Naive B cell (primary cell): Measurements from ENCODE around the gene SNX9. TPM values are rescaled to one million over a fixed set of nuclear protein-coding genes. Genes with fewer than 3 reads are reported as not detected.
A peak's percentile ranks its signal among the peaks of the same experiment; 100 is the strongest.
"Not testable (repeated sequence)": the region's sequence is repeated elsewhere in the genome, so short reads cannot be mapped to it uniquely, and the experiment has no call there.

Experiments used
- ATAC-seq, 2 donors: fragments of 150-1000 bp; cut with Tn5 transposase; 2 replicates each; pipeline ENCODE4 v1.10.0; 2021; ENCODE audit warnings: low read depth in 2 of 2, mild to moderate bottlenecking in 2 of 2, moderate library complexity in 2 of 2
- DNase-seq: peaks from one replicate; pipeline ENCODE4 v3.0.0; 2022
- H3K27ac Mint-ChIP-seq, 6 donors: one replicate each; pipeline ENCODE4 v1.8.0; 2020 to 2022; ENCODE audit warnings: mild to moderate bottlenecking in 6 of 6, mixed read lengths in 6 of 6, moderate library complexity in 5 of 6, inconsistent platforms in 2 of 6
- H3K27me3 Mint-ChIP-seq, 3 donors: one replicate each; pipeline ENCODE4 v1.8.0; 2021 to 2022; ENCODE audit warnings: mixed read lengths in 3 of 3, mild to moderate bottlenecking in 1 of 3
- H3K36me3 Mint-ChIP-seq, 2 donors: one replicate each; pipeline ENCODE4 v1.8.0; 2020 to 2022; ENCODE audit warnings: mixed read lengths in 2 of 2, inconsistent platforms in 1 of 2, mild to moderate bottlenecking in 1 of 2
- H3K4me1 Mint-ChIP-seq, 3 donors: one replicate each; pipeline ENCODE4 v1.8.0; 2020 to 2022; ENCODE audit warnings: mixed read lengths in 3 of 3, inconsistent platforms in 1 of 3, mild to moderate bottlenecking in 1 of 3, moderate library complexity in 1 of 3
- H3K4me3 Mint-ChIP-seq, 8 donors: one replicate each; pipeline ENCODE4 v1.8.0; 2020 to 2022; ENCODE audit warnings: mild to moderate bottlenecking in 8 of 8, mixed read lengths in 8 of 8, moderate library complexity in 8 of 8, inconsistent platforms in 2 of 8
- H3K9me3 Mint-ChIP-seq, 7 donors: one replicate each; pipeline ENCODE4 v1.8.0; 2020 to 2022; ENCODE audit warnings: mixed read lengths in 7 of 7, mild to moderate bottlenecking in 5 of 7, inconsistent platforms in 2 of 7, moderate library complexity in 1 of 7
- polyA plus RNA-seq, 6 donors: library from polyadenylated mRNA; unstranded; fragments of 300-500 nt; fragmentation: Illumina TruSeq; gene quantifications; one replicate each; pipeline ENCODE4 v1.2.3, GENCODE V29; 2021; ENCODE audit warnings: low read depth in 6 of 6

Gene SNX9
- polyA plus RNA-seq, 6 donors from 2014 or later: 19.7 to 28.3 (median 25.7) TPM

GRCh38 chr6:157911786-157912185, 88.7 kb downstream of the SNX9 start:
- Mint-ChIP-seq H3K27me3 (no peaks in the 10 kb centered on the region), H3K9me3 (peaks cover 0 to 4% (median 0%) of the 10 kb centered on the region in 7 donors), H3K27ac (peak overlapping the region in 5 of 6 donors; percentile 7 to 80 (median 46)), H3K4me3 (no peak overlapping the region), H3K4me1 (peaks cover 23 to 35% (median 24%) of the 10 kb centered on the region in 3 donors), H3K36me3 (peaks cover 31 to 50% of the 10 kb centered on the region in 2 donors)
- ATAC-seq (no peak), DNase-seq (no peak)

GRCh38 chr6:157912326-157912725, 89.3 kb downstream of the SNX9 start:
- H3K4me1 Mint-ChIP-seq: peaks cover 23 to 32% (median 24%) of the 10 kb centered on the region in 3 donors
- H3K27ac Mint-ChIP-seq: peak overlapping the region in 4 of 6 donors; percentile 7 to 80 (median 54)
- DNase-seq: no peak
- no peaks in the 10 kb centered on the region for H3K27me3 Mint-ChIP-seq
- peaks cover 35 to 54% of the 10 kb centered on the region in 2 donors for H3K36me3 Mint-ChIP-seq
- peaks cover 0 to 4% (median 0%) of the 10 kb centered on the region in 7 donors for H3K9me3 Mint-ChIP-seq
- ATAC-seq: no peak
- no peak overlapping the region for H3K4me3 Mint-ChIP-seq

GRCh38 chr6:157921685-157922367, 98.8 kb downstream of the SNX9 start:
- Mint-ChIP-seq H3K27me3 (no peaks in the 10 kb centered on the region), H3K4me3 (peak overlapping the region in 1 of 8 donors; percentile 9), H3K36me3 (peaks cover 61 to 62% of the 10 kb centered on the region in 2 donors), H3K27ac (peak overlapping the region in 1 of 6 donors; percentile 30), H3K4me1 (peaks cover 0 to 3% (median 3%) of the 10 kb centered on the region in 3 donors), H3K9me3 (peaks cover 5 to 26% (median 15%) of the 10 kb centered on the region in 7 donors)
- DNase-seq (no peak), ATAC-seq (no peak)

GRCh38 chr6:157925771-157926170, 102.7 kb downstream of the SNX9 start:
- H3K36me3 Mint-ChIP-seq: peaks cover 35 to 39% of the 10 kb centered on the region in 2 donors
- H3K4me1 Mint-ChIP-seq: no peaks in the 10 kb centered on the region
- H3K27me3 Mint-ChIP-seq: no peaks in the 10 kb centered on the region
- no peaks in the 10 kb centered on the region for H3K9me3 Mint-ChIP-seq
- H3K4me3 Mint-ChIP-seq: no peak overlapping the region
- ATAC-seq (no peak), DNase-seq (no peak)
- H3K27ac Mint-ChIP-seq: peak overlapping the region in 1 of 6 donors; percentile 77

- H3K27me3 Mint-ChIP-seq: no peaks in the 10 kb centered on the region
- no peak for DNase-seq
- H3K9me3 Mint-ChIP-seq: no peaks in the 10 kb centered on the region
- no peaks in the 10 kb centered on the region for H3K4me1 Mint-ChIP-seq
- no peak overlapping the region for H3K4me3 Mint-ChIP-seq
- ATAC-seq: no peak
- peaks cover 29 to 39% of the 10 kb centered on the region in 2 donors for H3K36me3 Mint-ChIP-seq
- H3K27ac Mint-ChIP-seq: peak overlapping the region in 1 of 6 donors; percentile 36
Measured at GRCh38 chr6:157927011-157927410, 104.0 kb downstream of the SNX9 start.

GRCh38 chr6:157928428-157928827, 105.4 kb downstream of the SNX9 start:
- no peak for DNase-seq
- no peak overlapping the region for H3K27ac Mint-ChIP-seq

GRCh38 chr6:157929076-157929475, 106.0 kb downstream of the SNX9 start:
- Mint-ChIP-seq H3K9me3 (no peaks in the 10 kb centered on the region), H3K27me3 (no peaks in the 10 kb centered on the region), H3K4me1 (no peaks in the 10 kb centered on the region), H3K27ac (peak overlapping the region in 1 of 6 donors; percentile 72), H3K36me3 (peaks cover 18 to 27% of the 10 kb centered on the region in 2 donors), H3K4me3 (no peak overlapping the region)
- no peak for ATAC-seq
- DNase-seq: no peak

More at GRCh38 chr6:157928428-157928827, 105.4 kb downstream of the SNX9 start:
- no peaks in the 10 kb centered on the region for H3K9me3 Mint-ChIP-seq
- H3K4me3 Mint-ChIP-seq: no peak overlapping the region
- ATAC-seq: no peak
- no peaks in the 10 kb centered on the region for H3K27me3 Mint-ChIP-seq
- no peaks in the 10 kb centered on the region for H3K4me1 Mint-ChIP-seq
- peaks cover 22 to 32% of the 10 kb centered on the region in 2 donors for H3K36me3 Mint-ChIP-seq

GRCh38 chr6:157929765-157930319, 106.8 kb downstream of the SNX9 start:
- ATAC-seq: no peak
- no peak for DNase-seq
- Mint-ChIP-seq H3K9me3 (no peaks in the 10 kb centered on the region), H3K27me3 (no peaks in the 10 kb centered on the region), H3K27ac (no peak overlapping the region), H3K4me3 (no peak overlapping the region), H3K4me1 (no peaks in the 10 kb centered on the region), H3K36me3 (peaks cover 14 to 22% of the 10 kb centered on the region in 2 donors)

- DNase-seq: no peak
- peak overlapping the region in 2 of 6 donors; percentile 69 to 76 for H3K27ac Mint-ChIP-seq
- H3K27me3 Mint-ChIP-seq: no peaks in the 10 kb centered on the region
- H3K9me3 Mint-ChIP-seq: no peaks in the 10 kb centered on the region
- H3K4me3 Mint-ChIP-seq: no peak overlapping the region
- ATAC-seq: no peak
- H3K36me3 Mint-ChIP-seq: peaks cover 16 to 30% of the 10 kb centered on the region in 2 donors
- no peaks in the 10 kb centered on the region for H3K4me1 Mint-ChIP-seq
Measured at GRCh38 chr6:157935786-157936185, 112.7 kb downstream of the SNX9 start.

- Mint-ChIP-seq H3K4me3 (no peak overlapping the region), H3K27ac (no peak overlapping the region), H3K4me1 (no peaks in the 10 kb centered on the region), H3K9me3 (no peaks in the 10 kb centered on the region), H3K36me3 (peaks cover 21 to 38% of the 10 kb centered on the region in 2 donors), H3K27me3 (no peaks in the 10 kb centered on the region)
- DNase-seq (no peak), ATAC-seq (no peak)
Measured at GRCh38 chr6:157937318-157937717, 114.3 kb downstream of the SNX9 start.

- Mint-ChIP-seq H3K36me3 (peaks cover 24 to 39% of the 10 kb centered on the region in 2 donors), H3K27ac (no peak overlapping the region), H3K4me3 (no peak overlapping the region), H3K9me3 (no peaks in the 10 kb centered on the region), H3K27me3 (no peaks in the 10 kb centered on the region), H3K4me1 (no peaks in the 10 kb centered on the region)
- no peak for ATAC-seq
- no peak for DNase-seq
Measured at GRCh38 chr6:157937916-157938315, 114.9 kb downstream of the SNX9 start.

- not testable (repeated sequence) for H3K9me3 Mint-ChIP-seq, H3K4me3 Mint-ChIP-seq, ATAC-seq, H3K27me3 Mint-ChIP-seq, H3K4me1 Mint-ChIP-seq, DNase-seq
- H3K27ac Mint-ChIP-seq: peak overlapping the region in 1 of 6 donors; percentile 39
- H3K36me3 Mint-ChIP-seq: peaks cover 40 to 50% of the 10 kb centered on the region in 2 donors
Measured at GRCh38 chr6:157940375-157941036, 117.5 kb downstream of the SNX9 start.

GRCh38 chr6:157941101-157941863, 118.2 kb downstream of the SNX9 start:
- no peak for ATAC-seq
- Mint-ChIP-seq H3K9me3 (no peaks in the 10 kb centered on the region), H3K27ac (peak overlapping the region in 1 of 6 donors; percentile 50), H3K4me3 (no peak overlapping the region), H3K4me1 (no peaks in the 10 kb centered on the region), H3K36me3 (peaks cover 40 to 55% of the 10 kb centered on the region in 2 donors), H3K27me3 (no peaks in the 10 kb centered on the region)
- DNase-seq: no peak
